Metanephros (tissue), 1 donor: ENCODE measurements around the gene TNIP1. TPM values are rescaled to one million over a fixed set of nuclear protein-coding genes. Genes with fewer than 3 reads are reported as not detected.

Experiments used
- total RNA-seq: library from RNA; depleted of rRNA; stranded (reverse); fragments of >200 nt; gene quantifications from one replicate; pipeline ENCODE4 v1.2.3, GENCODE V29; 2014

Gene TNIP1
- total RNA-seq = 64.1 TPM

GRCh38 chr5:151080613-151081430 lies at the start of gene TNIP1:
Gene TNIP1, minus strand, starts transcription at chr5:151081034. Its CDS starts 15,939 bp downstream, at chr5:151065095.

GRCh38 chr5:151020304-151021110 lies 60.3 kb downstream of the TNIP1 start, which contains the start of gene GPX3:
Gene GPX3, plus strand, starts transcription at chr5:151020591. Its CDS starts 64 bp downstream, at chr5:151020655.

Other genes with a start within 250 kb of the TNIP1 start
- gene IRGM, start 234.5 kb downstream of the TNIP1 start, total RNA-seq = 0.12 TPM
- gene ZNF300, start 176.1 kb downstream of the TNIP1 start, total RNA-seq = 16.3 TPM
- 415 TPM for gene GPX3, start 60.4 kb downstream of the TNIP1 start, total RNA-seq
- gene ANXA6, start 76.7 kb upstream of the TNIP1 start, total RNA-seq = 225 TPM
- 7.6 TPM for gene CCDC69, start 143.1 kb upstream of the TNIP1 start, total RNA-seq
- 21.4 TPM for gene GM2A, start 172.2 kb upstream of the TNIP1 start, total RNA-seq
- gene SLC36A3, start 222.7 kb upstream of the TNIP1 start, total RNA-seq = not detected